WTC11 (cell line): ENCODE data around the gene TERT. TPM values are rescaled to one million over a fixed set of nuclear protein-coding genes. Genes with fewer than 3 reads are reported as not detected.
"Not testable (repeated sequence)": the region's sequence is repeated elsewhere in the genome, so short reads cannot be mapped to it uniquely, and the experiment has no call there.

Experiments
- ATAC-seq: fragments of 200-7000 bp; cut with Tn5 transposase; 2 replicates; pipeline ENCODE4 v1.10.0; 2021; ENCODE audit warnings: mild to moderate bottlenecking, moderate library complexity
- CTCF ChIA-PET: fragments of 300-600 bp; sonication (Branson Sonifier 250); formaldehyde crosslinking; loops from one replicate; lab custom pipeline; 2021; ENCODE audit warnings: antibody characterized with exemption; lab: Charles Lee
- POLR2A ChIA-PET: fragments of 350-600 bp; sonication (Branson Sonifier 250); formaldehyde crosslinking; loops from one replicate; lab custom pipeline; 2021; ENCODE audit warnings: antibody characterized with exemption; lab: Charles Lee
- DNase-seq: peaks from one replicate; pipeline ENCODE4 v3.0.0; 2021; ENCODE audit warnings: low spot score
- H3K27ac Mint-ChIP-seq: 2 replicates; pipeline ENCODE4 v1.8.0; 2021; ENCODE audit warnings: mixed read lengths
- H3K27me3 Mint-ChIP-seq: 2 replicates; pipeline ENCODE4 v1.8.0; 2021; ENCODE audit warnings: low read depth, mild to moderate bottlenecking, moderate library complexity, mixed read lengths
- H3K36me3 Mint-ChIP-seq: 2 replicates; pipeline ENCODE4 v1.8.0; 2021; ENCODE audit warnings: mixed read lengths
- H3K4me1 Mint-ChIP-seq: 2 replicates; pipeline ENCODE4 v1.8.0; 2022; ENCODE audit warnings: mixed read lengths
- H3K4me3 Mint-ChIP-seq: 2 replicates; pipeline ENCODE4 v1.8.0; 2021; ENCODE audit warnings: mild to moderate bottlenecking, moderate library complexity, mixed read lengths
- H3K9me3 Mint-ChIP-seq: 2 replicates; pipeline ENCODE4 v1.8.0; 2021; ENCODE audit warnings: mixed read lengths
- ATF1 ChIP-seq: sonication (generic); formaldehyde crosslinking; IDR thresholded peaks from 2 replicates; pipeline ENCODE4 v1.8.1; 2023; ENCODE audit warnings: mild to moderate bottlenecking, moderate library complexity, missing genetic modification reagents
- ATF3 ChIP-seq: sonication (generic); formaldehyde crosslinking; conservative IDR thresholded peaks from 2 replicates; pipeline ENCODE4 v1.8.1; 2022; ENCODE audit warnings: mild to moderate bottlenecking, missing genetic modification reagents
- E2F1 ChIP-seq: sonication (generic); formaldehyde crosslinking; IDR thresholded peaks from 2 replicates; pipeline ENCODE4 v1.8.0; 2022; ENCODE audit warnings: mild to moderate bottlenecking, missing genetic modification reagents
- FOXJ3 ChIP-seq: sonication (generic); formaldehyde crosslinking; IDR thresholded peaks from 2 replicates; pipeline ENCODE4 v1.9.0; 2021; ENCODE audit warnings: missing genetic modification reagents, mild to moderate bottlenecking, borderline replicate concordance
- FOXK1 ChIP-seq: sonication (generic); formaldehyde crosslinking; IDR thresholded peaks from 2 replicates; pipeline ENCODE4 v1.8.0; 2022; ENCODE audit warnings: mild to moderate bottlenecking, moderate library complexity, missing genetic modification reagents
- KAT7 ChIP-seq: sonication (generic); formaldehyde crosslinking; IDR thresholded peaks from 2 replicates; pipeline ENCODE4 v1.8.1; 2023; ENCODE audit warnings: missing genetic modification reagents, mild to moderate bottlenecking, borderline replicate concordance
- RELA ChIP-seq: sonication (generic); formaldehyde crosslinking; IDR thresholded peaks from 2 replicates; pipeline ENCODE4 v1.8.1; 2022; ENCODE audit warnings: missing genetic modification reagents, mild to moderate bottlenecking, borderline replicate concordance
- SMAD3 ChIP-seq: sonication (generic); formaldehyde crosslinking; IDR thresholded peaks from 2 replicates; pipeline ENCODE4 v1.8.0; 2022; ENCODE audit warnings: missing genetic modification reagents, mild to moderate bottlenecking, borderline replicate concordance
- USF1 ChIP-seq: sonication (generic); formaldehyde crosslinking; IDR thresholded peaks from 2 replicates; pipeline ENCODE4 v1.8.0; 2022; ENCODE audit warnings: mild to moderate bottlenecking, missing genetic modification reagents
- ZBTB21 ChIP-seq: sonication (generic); formaldehyde crosslinking; IDR thresholded peaks from 2 replicates; pipeline ENCODE4 v1.8.1; 2023; ENCODE audit warnings: mild to moderate bottlenecking, missing genetic modification reagents, borderline replicate concordance
- ZNF317 ChIP-seq: sonication (generic); formaldehyde crosslinking; IDR thresholded peaks from 2 replicates; pipeline ENCODE4 v1.8.1; 2023; ENCODE audit warnings: low read depth, mild to moderate bottlenecking, moderate library complexity, missing genetic modification reagents, borderline replicate concordance
- ZNF423 ChIP-seq: fragments of 250-450 bp; sonication (Bioruptor Pico); IDR thresholded peaks from 2 replicates; pipeline ENCODE4 v2.1.2; 2022; ENCODE audit warnings: mild to moderate bottlenecking, moderate library complexity
- ZNF671 ChIP-seq: fragments of 250-450 bp; sonication (Bioruptor Pico); IDR thresholded peaks from 2 replicates; pipeline ENCODE4 v1.8.0; 2021; ENCODE audit warnings: mild to moderate bottlenecking
- total RNA-seq: library from RNA; stranded (reverse); gene quantifications from 3 replicates; pipeline ENCODE4 v1.2.3, GENCODE V29; 2021
- TF ChIP-seq, protein P1 (sequence below): sonication (generic); formaldehyde crosslinking; IDR thresholded peaks from 2 replicates; pipeline ENCODE4 v1.8.1; 2022; ENCODE audit warnings: mild to moderate bottlenecking, missing genetic modification reagents, moderate library complexity, borderline replicate concordance
- TF ChIP-seq, protein P2 (sequence below): sonication (generic); formaldehyde crosslinking; IDR thresholded peaks from 2 replicates; pipeline ENCODE4 v1.8.0; 2022; ENCODE audit warnings: missing genetic modification reagents
- TF ChIP-seq, protein P3 (sequence below): sonication (generic); formaldehyde crosslinking; IDR thresholded peaks from 2 replicates; pipeline ENCODE4 v1.8.1; 2022; ENCODE audit warnings: missing genetic modification reagents, borderline replicate concordance

Gene TERT
- total RNA-seq, 1 experiment from 2014 or later: 42.9 TPM

DNA sequence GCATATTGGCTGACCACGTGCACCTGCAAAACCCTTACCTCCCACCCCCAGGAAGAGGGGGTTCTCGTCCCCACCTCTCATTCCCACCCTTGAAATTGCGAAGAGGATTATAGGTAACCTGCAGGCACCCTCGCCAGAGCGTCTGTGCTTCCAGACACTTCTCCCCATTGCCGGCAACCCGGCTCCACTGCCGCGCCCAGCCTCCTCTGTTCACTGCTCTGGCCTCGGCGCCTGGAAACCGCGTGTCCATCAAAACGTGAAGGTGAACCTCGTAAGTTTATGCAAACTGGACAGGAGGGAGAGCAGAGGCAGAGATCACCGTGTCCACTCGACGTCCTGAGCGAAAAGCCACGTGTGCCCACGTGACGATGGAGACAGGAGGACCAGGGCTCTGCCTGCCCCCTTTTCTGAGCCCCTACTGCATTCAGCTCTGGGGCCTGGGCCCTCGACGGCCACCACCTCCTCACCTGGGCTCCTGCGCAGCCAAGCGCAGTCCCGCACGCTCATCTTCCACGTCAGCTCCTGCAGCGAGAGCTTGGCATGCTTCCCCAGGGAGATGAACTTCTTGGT, 1.9 kb downstream of the TERT start (continued):
- TF ChIP-seq, protein P1, sequence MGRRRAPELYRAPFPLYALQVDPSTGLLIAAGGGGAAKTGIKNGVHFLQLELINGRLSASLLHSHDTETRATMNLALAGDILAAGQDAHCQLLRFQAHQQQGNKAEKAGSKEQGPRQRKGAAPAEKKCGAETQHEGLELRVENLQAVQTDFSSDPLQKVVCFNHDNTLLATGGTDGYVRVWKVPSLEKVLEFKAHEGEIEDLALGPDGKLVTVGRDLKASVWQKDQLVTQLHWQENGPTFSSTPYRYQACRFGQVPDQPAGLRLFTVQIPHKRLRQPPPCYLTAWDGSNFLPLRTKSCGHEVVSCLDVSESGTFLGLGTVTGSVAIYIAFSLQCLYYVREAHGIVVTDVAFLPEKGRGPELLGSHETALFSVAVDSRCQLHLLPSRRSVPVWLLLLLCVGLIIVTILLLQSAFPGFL: no peak
- no peak for TF ChIP-seq USF1 (CRISPR knock-in tag)
- TF ChIP-seq, all 79 proteins: peak for 0

GRCh38 chr5:1292139-1292538, 2.7 kb downstream of the TERT start:
- ATAC-seq (no peak), DNase-seq (no peak)
- TF ChIP-seq FOXK1 (CRISPR knock-in tag): no peak
- no peak for TF ChIP-seq ATF1
- no peak for TF ChIP-seq ZBTB21 (CRISPR knock-in tag)
- no peak for TF ChIP-seq ZNF671 (CRISPR knock-in tag)
- TF ChIP-seq, protein P2, sequence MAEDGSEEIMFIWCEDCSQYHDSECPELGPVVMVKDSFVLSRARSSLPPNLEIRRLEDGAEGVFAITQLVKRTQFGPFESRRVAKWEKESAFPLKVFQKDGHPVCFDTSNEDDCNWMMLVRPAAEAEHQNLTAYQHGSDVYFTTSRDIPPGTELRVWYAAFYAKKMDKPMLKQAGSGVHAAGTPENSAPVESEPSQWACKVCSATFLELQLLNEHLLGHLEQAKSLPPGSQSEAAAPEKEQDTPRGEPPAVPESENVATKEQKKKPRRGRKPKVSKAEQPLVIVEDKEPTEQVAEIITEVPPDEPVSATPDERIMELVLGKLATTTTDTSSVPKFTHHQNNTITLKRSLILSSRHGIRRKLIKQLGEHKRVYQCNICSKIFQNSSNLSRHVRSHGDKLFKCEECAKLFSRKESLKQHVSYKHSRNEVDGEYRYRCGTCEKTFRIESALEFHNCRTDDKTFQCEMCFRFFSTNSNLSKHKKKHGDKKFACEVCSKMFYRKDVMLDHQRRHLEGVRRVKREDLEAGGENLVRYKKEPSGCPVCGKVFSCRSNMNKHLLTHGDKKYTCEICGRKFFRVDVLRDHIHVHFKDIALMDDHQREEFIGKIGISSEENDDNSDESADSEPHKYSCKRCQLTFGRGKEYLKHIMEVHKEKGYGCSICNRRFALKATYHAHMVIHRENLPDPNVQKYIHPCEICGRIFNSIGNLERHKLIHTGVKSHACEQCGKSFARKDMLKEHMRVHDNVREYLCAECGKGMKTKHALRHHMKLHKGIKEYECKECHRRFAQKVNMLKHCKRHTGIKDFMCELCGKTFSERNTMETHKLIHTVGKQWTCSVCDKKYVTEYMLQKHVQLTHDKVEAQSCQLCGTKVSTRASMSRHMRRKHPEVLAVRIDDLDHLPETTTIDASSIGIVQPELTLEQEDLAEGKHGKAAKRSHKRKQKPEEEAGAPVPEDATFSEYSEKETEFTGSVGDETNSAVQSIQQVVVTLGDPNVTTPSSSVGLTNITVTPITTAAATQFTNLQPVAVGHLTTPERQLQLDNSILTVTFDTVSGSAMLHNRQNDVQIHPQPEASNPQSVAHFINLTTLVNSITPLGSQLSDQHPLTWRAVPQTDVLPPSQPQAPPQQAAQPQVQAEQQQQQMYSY (CRISPR knock-in tag): no peak
- no peak for TF ChIP-seq FOXJ3
- no peak for TF ChIP-seq ATF3 (CRISPR knock-in tag)
- no peak for TF ChIP-seq ZNF317 (CRISPR knock-in tag)
- TF ChIP-seq, protein P3, sequence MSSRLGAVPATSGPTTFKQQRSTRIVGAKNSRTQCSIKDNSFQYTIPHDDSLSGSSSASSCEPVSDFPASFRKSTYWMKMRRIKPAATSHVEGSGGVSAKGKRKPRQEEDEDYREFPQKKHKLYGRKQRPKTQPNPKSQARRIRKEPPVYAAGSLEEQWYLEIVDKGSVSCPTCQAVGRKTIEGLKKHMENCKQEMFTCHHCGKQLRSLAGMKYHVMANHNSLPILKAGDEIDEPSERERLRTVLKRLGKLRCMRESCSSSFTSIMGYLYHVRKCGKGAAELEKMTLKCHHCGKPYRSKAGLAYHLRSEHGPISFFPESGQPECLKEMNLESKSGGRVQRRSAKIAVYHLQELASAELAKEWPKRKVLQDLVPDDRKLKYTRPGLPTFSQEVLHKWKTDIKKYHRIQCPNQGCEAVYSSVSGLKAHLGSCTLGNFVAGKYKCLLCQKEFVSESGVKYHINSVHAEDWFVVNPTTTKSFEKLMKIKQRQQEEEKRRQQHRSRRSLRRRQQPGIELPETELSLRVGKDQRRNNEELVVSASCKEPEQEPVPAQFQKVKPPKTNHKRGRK: no peak
- no peak for TF ChIP-seq ZNF423
- no peak for TF ChIP-seq RELA (CRISPR knock-in tag)
- no peak for TF ChIP-seq KAT7
- TF ChIP-seq E2F1 (CRISPR knock-in tag): no peak
- H3K27ac Mint-ChIP-seq: no peak overlapping the region
- no peak overlapping the region for H3K4me3 Mint-ChIP-seq
- ChIA-PET CTCF (no interaction called here), POLR2A (no interaction called here)
- peaks cover 10% of the 10 kb centered on the region for H3K27me3 Mint-ChIP-seq
- H3K4me1 Mint-ChIP-seq: peaks cover 13% of the 10 kb centered on the region
- H3K9me3 Mint-ChIP-seq: no peaks in the 10 kb centered on the region
- peaks cover 10% of the 10 kb centered on the region for H3K36me3 Mint-ChIP-seq

DNA sequence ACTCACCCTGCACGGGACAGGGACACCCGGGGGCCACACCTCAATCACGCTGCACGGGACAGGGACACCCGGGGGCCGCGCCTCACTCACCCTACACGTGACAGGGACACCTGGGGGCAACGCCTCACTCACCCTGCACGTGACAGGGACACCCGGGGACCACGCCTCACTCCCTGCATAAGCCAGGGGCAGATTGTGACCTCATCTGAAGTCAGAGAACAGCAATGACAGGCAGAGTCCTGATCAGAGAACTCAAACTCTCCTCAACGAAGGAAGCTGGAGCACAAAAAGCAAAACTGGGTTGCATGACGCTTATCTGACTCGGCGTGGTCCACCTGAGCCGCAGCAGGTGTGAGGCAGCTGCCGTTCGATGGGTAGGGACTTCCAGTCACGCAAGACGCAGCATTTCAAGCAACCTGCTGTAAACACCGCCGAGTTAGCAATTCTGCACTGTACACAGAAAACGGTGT, 3.2 kb downstream of the TERT start:
- Mint-ChIP-seq H3K4me3 (no peak overlapping the region), H3K27me3 (peaks cover 8% of the 10 kb centered on the region), H3K9me3 (no peaks in the 10 kb centered on the region), H3K36me3 (peaks cover 13% of the 10 kb centered on the region), H3K4me1 (peaks cover 13% of the 10 kb centered on the region), H3K27ac (no peak overlapping the region)
- ChIA-PET CTCF (no interaction called here), POLR2A (no interaction called here)
- no peak for DNase-seq
- no peak for ATAC-seq
- no peak for TF ChIP-seq ZNF671 (CRISPR knock-in tag)
- no peak for TF ChIP-seq SMAD3 (CRISPR knock-in tag)

DNA sequence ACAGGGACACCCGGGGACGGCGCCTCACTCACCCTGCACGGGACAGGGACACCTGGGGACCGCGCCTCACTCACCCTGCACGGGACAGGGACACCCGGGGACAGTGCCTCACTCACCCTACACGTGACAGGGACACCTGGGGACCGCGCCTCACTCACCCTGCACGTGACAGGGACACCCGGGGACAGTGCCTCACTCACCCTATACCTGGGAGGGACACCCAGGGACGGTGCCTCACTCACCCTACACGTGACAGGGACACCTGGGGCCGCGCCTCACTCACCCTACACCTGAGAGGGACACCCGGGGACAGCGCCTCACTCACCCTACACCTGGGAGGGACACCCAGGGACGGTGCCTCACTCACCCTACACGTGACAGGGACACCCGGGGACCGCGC, 3.9 kb downstream of the TERT start:
- ATAC-seq, CTCF ChIA-PET, H3K4me1 Mint-ChIP-seq, POLR2A ChIA-PET, H3K27me3 Mint-ChIP-seq, H3K4me3 Mint-ChIP-seq, H3K9me3 Mint-ChIP-seq, DNase-seq, H3K27ac Mint-ChIP-seq: not testable (repeated sequence)
- H3K36me3 Mint-ChIP-seq: peaks cover 18% of the 10 kb centered on the region

GRCh38 chr5:1289559-1289958, 5.3 kb downstream of the TERT start:
- H3K27me3 Mint-ChIP-seq, POLR2A ChIA-PET, H3K4me3 Mint-ChIP-seq, DNase-seq, CTCF ChIA-PET, ATAC-seq, H3K9me3 Mint-ChIP-seq, H3K27ac Mint-ChIP-seq, H3K4me1 Mint-ChIP-seq: not testable (repeated sequence)
- peaks cover 19% of the 10 kb centered on the region for H3K36me3 Mint-ChIP-seq
